ENCODE measurements around the gene WDR5. TPM values are rescaled to one million over a fixed set of nuclear protein-coding genes. Genes with fewer than 3 reads are reported as not detected.
A peak's percentile ranks its signal among the peaks of the same experiment; 100 is the strongest.

The WDR5 gene
- total RNA-seq, 1 donor from 2014 or later, result 46.8 TPM

GRCh38 chr9:134179918-134180785, 44.3 kb downstream of the WDR5 start:
- Mint-ChIP-seq H3K27ac (no peak overlapping the region), H3K36me3 (ENCODE audit: insufficient read depth) (no peaks in the 10 kb centered on the region), H3K27me3 (peaks cover 8% of the 10 kb centered on the region), H3K4me1 (ENCODE audit: low read depth) (no peaks in the 10 kb centered on the region), H3K9me3 (ENCODE audit: low read depth) (no peaks in the 10 kb centered on the region), H3K4me3 (ENCODE audit: low read depth) (no peak overlapping the region)
- no peak for DNase-seq (ENCODE audit: low spot score, unreplicated experiment)
- TF ChIP-seq CTCF (IDR thresholded peaks at IDR 0.05; ENCODE audit: unreplicated experiment), result no peak

DNA sequence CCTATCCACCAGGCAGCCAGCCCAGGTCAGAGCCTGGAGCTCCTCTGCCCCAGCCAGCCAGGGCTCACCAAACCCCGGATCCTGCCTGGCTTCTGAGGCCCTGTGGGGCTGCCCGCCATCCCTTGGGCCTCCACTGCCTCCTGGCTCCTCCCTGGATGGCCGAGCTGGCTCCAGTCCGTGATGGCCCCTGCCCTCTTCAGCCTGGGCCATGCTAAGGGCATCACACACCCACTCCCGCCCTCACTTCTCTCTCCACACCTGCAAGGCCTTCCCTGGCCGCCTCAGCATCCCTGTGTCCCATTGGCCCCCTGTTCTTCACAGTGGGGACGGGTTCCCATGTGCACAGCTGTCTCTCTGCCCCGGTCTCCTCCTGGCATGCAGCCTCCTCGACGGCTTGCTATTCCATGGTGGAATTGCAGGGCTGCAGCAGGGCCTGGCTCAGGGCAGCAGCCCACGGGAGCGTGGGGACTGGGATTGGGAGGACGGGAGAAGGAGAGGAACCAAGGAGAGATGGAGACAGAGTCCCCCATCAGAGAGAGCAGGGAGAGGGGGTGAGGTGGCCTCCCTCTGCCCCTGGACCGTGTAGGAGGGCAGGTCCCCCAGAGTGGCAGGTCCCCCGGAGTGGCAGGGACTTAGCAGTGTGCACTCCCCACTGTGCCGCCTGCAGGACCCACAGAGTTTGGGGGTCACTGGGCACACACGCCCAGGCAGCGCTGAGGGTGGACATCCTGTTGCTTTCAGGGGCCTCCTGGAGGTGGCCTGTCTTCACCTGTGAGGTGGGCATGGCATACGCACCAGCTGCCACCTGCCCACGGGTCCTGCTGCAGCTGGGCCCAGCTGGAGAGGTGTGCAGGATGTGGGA, 45.1 kb downstream of the WDR5 start:
- no peak for DNase-seq (ENCODE audit: low spot score, unreplicated experiment)
- Mint-ChIP-seq H3K9me3 (ENCODE audit: low read depth) (no peaks in the 10 kb centered on the region), H3K27me3 (peaks cover 8% of the 10 kb centered on the region), H3K4me3 (ENCODE audit: low read depth) (no peak overlapping the region), H3K4me1 (ENCODE audit: low read depth) (no peaks in the 10 kb centered on the region), H3K27ac (no peak overlapping the region), H3K36me3 (ENCODE audit: insufficient read depth) (no peaks in the 10 kb centered on the region)
- TF ChIP-seq CTCF (IDR thresholded peaks at IDR 0.05; ENCODE audit: unreplicated experiment), result no peak

GRCh38 chr9:134181648-134182034, 45.8 kb downstream of the WDR5 start:
- no peak for TF ChIP-seq CTCF (IDR thresholded peaks at IDR 0.05; ENCODE audit: unreplicated experiment)
- DNase-seq (ENCODE audit: low spot score, unreplicated experiment), result no peak
- Mint-ChIP-seq H3K27me3 (peaks cover 8% of the 10 kb centered on the region), H3K4me3 (ENCODE audit: low read depth) (no peak overlapping the region), H3K9me3 (ENCODE audit: low read depth) (no peaks in the 10 kb centered on the region), H3K4me1 (ENCODE audit: low read depth) (no peaks in the 10 kb centered on the region), H3K27ac (no peak overlapping the region), H3K36me3 (ENCODE audit: insufficient read depth) (no peaks in the 10 kb centered on the region)

DNA sequence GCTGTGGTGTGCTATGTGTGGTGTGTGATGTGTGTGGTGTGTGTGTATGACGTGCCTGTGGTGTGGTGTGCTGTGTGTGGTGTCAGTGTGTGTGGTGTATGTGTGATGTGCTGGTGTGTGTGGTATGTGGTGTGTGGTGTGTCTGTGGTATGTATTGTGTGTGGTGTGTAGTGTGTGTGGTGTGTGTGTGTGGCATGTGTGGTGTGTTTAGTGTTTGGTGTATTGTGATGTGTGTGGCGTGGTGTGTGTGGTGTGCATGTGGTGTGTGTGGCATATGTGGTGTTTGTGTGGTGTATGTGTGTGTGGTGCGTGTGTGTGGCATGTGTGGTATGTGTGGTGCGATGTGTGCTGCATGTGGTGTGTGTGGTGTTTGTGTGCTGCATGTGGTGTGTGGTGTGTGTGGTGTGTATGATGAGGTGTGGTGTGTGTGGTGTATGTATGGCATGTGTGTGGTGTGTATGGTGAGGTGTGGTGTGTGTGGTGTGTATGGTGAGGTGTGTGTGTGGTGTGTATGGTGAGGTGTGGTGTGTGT, 46.7 kb downstream of the WDR5 start:
- no peak for DNase-seq (ENCODE audit: low spot score, unreplicated experiment)
- no peak for TF ChIP-seq CTCF (IDR thresholded peaks at IDR 0.05; ENCODE audit: unreplicated experiment)
- Mint-ChIP-seq H3K27me3 (peaks cover 8% of the 10 kb centered on the region), H3K36me3 (ENCODE audit: insufficient read depth) (no peaks in the 10 kb centered on the region), H3K4me3 (ENCODE audit: low read depth) (no peak overlapping the region), H3K4me1 (ENCODE audit: low read depth) (no peaks in the 10 kb centered on the region), H3K27ac (peak overlapping the region; percentile 81), H3K9me3 (ENCODE audit: low read depth) (no peaks in the 10 kb centered on the region)

- H3K27me3 Mint-ChIP-seq, result peaks cover 10% of the 10 kb centered on the region
- no peak overlapping the region for H3K4me3 Mint-ChIP-seq (ENCODE audit: low read depth)
- H3K9me3 Mint-ChIP-seq (ENCODE audit: low read depth), result no peaks in the 10 kb centered on the region
- TF ChIP-seq CTCF (IDR thresholded peaks at IDR 0.05; ENCODE audit: unreplicated experiment), result no peak
- peak overlapping the region; percentile 81 for H3K27ac Mint-ChIP-seq
- H3K4me1 Mint-ChIP-seq (ENCODE audit: low read depth), result peaks cover 6% of the 10 kb centered on the region
- H3K36me3 Mint-ChIP-seq (ENCODE audit: insufficient read depth), result no peaks in the 10 kb centered on the region
- DNase-seq (ENCODE audit: low spot score, unreplicated experiment), result no peak
These were observed 49.7 kb downstream of the WDR5 start for GRCh38 chr9:134185536-134186011.

Measured in progenitor cell of endocrine pancreas (in vitro differentiated cells).